HepG2 (cell line): ENCODE results near the gene DOCK1. TPM values are rescaled to one million over a fixed set of nuclear protein-coding genes. Genes with fewer than 3 reads are reported as not detected.

Experiments
- ATAC-seq: fragments of 200-7000 bp; cut with Tn5 transposase; 3 replicates; pipeline ENCODE4 v1.9.1; 2020; ENCODE audit warnings: mild to moderate bottlenecking, moderate library complexity
- BruUV-seq: library from RNA; stranded (reverse); fragments of 400-500 nt; replicated peaks from 2 replicates; lab custom pipeline; 2021; lab: Mats Ljungman, UMichigan
- CTCF ChIA-PET: fragments of 300-600 bp; formaldehyde crosslinking; extraction: SDS; loops from one replicate; lab custom pipeline; 2021; ENCODE audit warnings: low total read pairs, inconsistent platforms, low intra/inter-chr PET ratio; lab: Yijun Ruan, JAX
- POLR2A ChIA-PET: fragments of 350-600 bp; sonication (Branson Sonifier 250); formaldehyde crosslinking; loops from one replicate; lab custom pipeline; 2020; ENCODE audit warnings: antibody characterized with exemption, inconsistent platforms; lab: Yijun Ruan, JAX
- DNase-seq: peaks from one replicate; pipeline ENCODE4 v3.0.0-alpha.2; 2015; ENCODE audit warnings: low spot score
- FAIRE-seq: peaks from 3 replicates; lab custom pipeline; 2011; peaks lifted over from hg19 to GRCh38; lab: Jason Lieb, UNC
- H2AFZ ChIP-seq: one replicate; pipeline ENCODE4 v1.6.1; 2011; ENCODE audit warnings: low read length, inconsistent platforms
- H3K27ac ChIP-seq: fragments of 300-600 bp; 3 replicates; pipeline ENCODE4 v1.8.0; 2011; ENCODE audit warnings: mixed run types, mild to moderate bottlenecking, mixed read lengths, low read length, inconsistent platforms; ENCODE audit not compliant: insufficient read depth; ENCODE audit errors: extremely low read length
- H3K27me3 ChIP-seq, 2 experiments: fragments of 200-600 bp in 1 of 2; 2 replicates in 1 of 2; 3 replicates in 1 of 2; pipeline versions ENCODE4 v1.6.0 to v1.8.0; 2011; ENCODE audit warnings: low read length in 2 of 2, mild to moderate bottlenecking in 2 of 2, moderate library complexity in 2 of 2, inconsistent platforms in 1 of 2; ENCODE audit not compliant: insufficient read depth in 2 of 2, control insufficient read depth in 1 of 2
- H3K36me3 ChIP-seq, 2 experiments: fragments of 200-600 bp in 1 of 2; replicated peaks in 1 of 2; 2 replicates in 1 of 2; 3 replicates in 1 of 2; pipeline versions ENCODE4 v1.5.1 to v1.8.0; 2011; ENCODE audit warnings: low read length in 2 of 2, inconsistent platforms in 1 of 2; ENCODE audit not compliant: insufficient read depth in 2 of 2, control insufficient read depth in 1 of 2
- H3K4me1 ChIP-seq: 2 replicates; pipeline ENCODE4 v1.5.1; 2012; ENCODE audit warnings: low read length, inconsistent platforms; ENCODE audit not compliant: insufficient read depth
- H3K4me2 ChIP-seq: 2 replicates; pipeline ENCODE4 v1.6.0; 2011; ENCODE audit warnings: low read depth, low read length, inconsistent platforms
- H3K4me3 ChIP-seq, 3 experiments: fragments of 200-600 bp in 1 of 3; sonication (generic), shearing (Covaris generic) in 1 of 3; replicated peaks in 1 of 3; 2 replicates each; pipeline ENCODE4 v1.5.1; 2011 to 2016; ENCODE audit warnings: low read length in 3 of 3, inconsistent platforms in 2 of 3, low read depth in 2 of 3, mild to moderate bottlenecking in 2 of 3, control low read depth in 1 of 3, mixed read lengths in 1 of 3; ENCODE audit not compliant: insufficient read depth in 1 of 3
- H3K79me2 ChIP-seq: one replicate; pipeline ENCODE4 v1.6.1; 2011; ENCODE audit warnings: low read length, inconsistent platforms; ENCODE audit not compliant: insufficient read depth
- H3K9ac ChIP-seq: 2 replicates; pipeline ENCODE4 v1.6.0; 2011; ENCODE audit warnings: mild to moderate bottlenecking, low read depth, low read length, inconsistent platforms; ENCODE audit not compliant: insufficient read depth
- H3K9me3 ChIP-seq: 2 replicates; pipeline ENCODE4 v1.5.1; 2012; ENCODE audit warnings: mild to moderate bottlenecking, low read length
- H4K20me1 ChIP-seq: 2 replicates; pipeline ENCODE4 v1.6.0; 2011; ENCODE audit warnings: inconsistent platforms, mild to moderate bottlenecking, low read length, moderate library complexity; ENCODE audit not compliant: insufficient read depth
- ATF7 ChIP-seq, 2 experiments: fragments of 450-650 bp in 1 of 2; sonication (generic) in 1 of 2; formaldehyde crosslinking in 1 of 2; IDR thresholded peaks; 2 replicates each; pipeline versions ENCODE4 v1.4.0 to v1.6.1; 2016 to 2020; ENCODE audit warnings: antibody characterized with exemption in 1 of 2, mild to moderate bottlenecking in 1 of 2, missing genetic modification reagents in 1 of 2
- HHEX ChIP-seq: IDR thresholded peaks from 2 replicates; pipeline ENCODE4 v1.6.1; 2016; ENCODE audit warnings: control low read depth
- KDM5B ChIP-seq: sonication (generic); formaldehyde crosslinking; IDR thresholded peaks from 2 replicates; pipeline ENCODE4 v1.4.0; 2020; ENCODE audit warnings: missing genetic modification reagents, mild to moderate bottlenecking, borderline replicate concordance
- KLF9 ChIP-seq: IDR thresholded peaks from 2 replicates; pipeline ENCODE4 v1.6.1; 2016; ENCODE audit warnings: low read depth
- MXD4 ChIP-seq: IDR thresholded peaks from 2 replicates; pipeline ENCODE4 v1.6.1; 2016; ENCODE audit warnings: mild to moderate bottlenecking, missing biosample characterization, missing genetic modification reagents
- NBN ChIP-seq: fragments of 450-650 bp; conservative IDR thresholded peaks from 2 replicates; pipeline ENCODE4 v1.6.1; 2017
- SMARCC2 ChIP-seq: fragments of 450-650 bp; IDR thresholded peaks from 2 replicates; pipeline ENCODE4 v1.6.1; 2017; ENCODE audit warnings: antibody characterized with exemption, mild to moderate bottlenecking
- TBX2 ChIP-seq: sonication (generic); formaldehyde crosslinking; IDR thresholded peaks from 2 replicates; pipeline ENCODE4 v1.5.0; 2020; ENCODE audit warnings: missing genetic modification reagents, mild to moderate bottlenecking, borderline replicate concordance
- ZBTB8A ChIP-seq: sonication (generic); formaldehyde crosslinking; IDR thresholded peaks from 2 replicates; pipeline ENCODE4 v1.4.0; 2020; ENCODE audit warnings: mild to moderate bottlenecking, low read depth, missing genetic modification reagents, borderline replicate concordance
- ZKSCAN5 ChIP-seq: sonication (generic); formaldehyde crosslinking; IDR thresholded peaks from 2 replicates; pipeline ENCODE4 v1.5.1; 2020; ENCODE audit warnings: mild to moderate bottlenecking, missing genetic modification reagents
- ZNF253 ChIP-seq: sonication (generic); formaldehyde crosslinking; IDR thresholded peaks from 2 replicates; pipeline ENCODE4 v1.8.0; 2022; ENCODE audit warnings: mild to moderate bottlenecking, missing genetic modification reagents, borderline replicate concordance
- WGBS: methylation state at CpG from one replicate; pipeline ENCODE4 v1.1.6; 2017; ENCODE audit warnings: low lambda C conversion rate; 5-methylcytosine and 5-hydroxymethylcytosine counted together
- in situ Hi-C: cut with HindIII; loops from 2 replicates; pipeline ENCODE4 v1.10.0; 2017; ENCODE audit warnings: low pct_unique_long_range_greater_than_20kb; ENCODE audit not compliant: extremely low pct_ligation_motif_present
- intact Hi-C: fragments of 100-400 bp; cut with micrococcal nuclease; formaldehyde crosslinking; loops from one replicate; pipeline ENCODE4 v1.10.0; 2022; ENCODE audit not compliant: unreplicated experiment
- polyA plus RNA-seq, 8 experiments: library from polyadenylated mRNA; depleted of rRNA in 3 of 8; stranded (reverse) in 7 of 8; unstranded in 1 of 8; fragments of >200 nt; fragmentation: Illumina TruSeq in 4 of 8; extraction: Trizol in 4 of 8; gene quantifications; 2 replicates each; pipeline versions ENCODE4 v1.2.1 to v1.2.3, GENCODE V29; 2011 to 2016; ENCODE audit warnings: low read depth in 4 of 8, missing spikeins in 1 of 8, mixed read lengths in 1 of 8; ENCODE audit not compliant: insufficient read depth in 1 of 8
- total RNA-seq, 5 experiments: library from RNA; depleted of rRNA; stranded (reverse); fragments of >200 nt; fragmentation: Illumina TruSeq; extraction: Trizol; gene quantifications; 2 replicates each; pipeline ENCODE4 v1.2.3, GENCODE V29; 2016; ENCODE audit warnings: low read depth in 1 of 5
- TF ChIP-seq, protein P1 (sequence below): sonication (generic); formaldehyde crosslinking; IDR thresholded peaks from 2 replicates; pipeline ENCODE4 v1.5.0; 2020; ENCODE audit warnings: mild to moderate bottlenecking, missing genetic modification reagents
- TF ChIP-seq, protein P2 (sequence below): sonication (generic); formaldehyde crosslinking; IDR thresholded peaks from 2 replicates; pipeline ENCODE4 v1.4.0; 2020; ENCODE audit warnings: mild to moderate bottlenecking, missing genetic modification reagents

The DOCK1 gene
- total and polyA plus RNA-seq, 2 of the 13 experiments (the other 11 are each of a cell fraction or from before 2014, with no cell fraction given), result 8.3 to 25.5 TPM

DNA sequence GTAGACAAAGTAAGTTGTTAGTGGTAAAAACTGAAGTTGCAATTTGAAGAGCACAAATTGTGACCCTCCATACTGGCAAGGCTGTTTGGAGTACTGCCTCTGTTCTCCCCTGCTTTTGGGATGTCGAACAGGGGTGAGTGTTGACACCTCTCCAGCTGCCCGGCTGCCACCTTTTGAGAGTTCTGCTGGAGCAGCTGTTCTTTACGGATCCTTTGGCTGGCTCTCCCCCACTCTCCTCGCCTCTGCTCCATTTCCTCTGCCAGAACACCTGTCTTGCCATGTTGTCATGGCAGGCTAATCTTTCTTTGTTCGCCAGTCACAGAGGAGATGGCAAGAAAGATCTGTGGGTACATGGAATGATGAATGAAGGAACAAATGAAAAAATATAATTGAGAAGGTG lies 256.3 kb downstream of the DOCK1 start:
- TF ChIP-seq ATF7 (IDR thresholded peaks at IDR 0.05) (no peak), ATF7 (CRISPR knock-in tag; IDR thresholded peaks at IDR 0.05) (no peak), ZNF253 (CRISPR knock-in tag) (no peak), ZKSCAN5 (CRISPR knock-in tag) (no peak), MXD4 (CRISPR knock-in tag) (no peak), HHEX (no peak), NBN (no peak), KDM5B (CRISPR knock-in tag) (no peak), SMARCC2 (no peak), ZBTB8A (CRISPR knock-in tag) (no peak), TBX2 (CRISPR knock-in tag) (no peak), KLF9 (CRISPR knock-in tag) (no peak)
- TF ChIP-seq, protein P1, sequence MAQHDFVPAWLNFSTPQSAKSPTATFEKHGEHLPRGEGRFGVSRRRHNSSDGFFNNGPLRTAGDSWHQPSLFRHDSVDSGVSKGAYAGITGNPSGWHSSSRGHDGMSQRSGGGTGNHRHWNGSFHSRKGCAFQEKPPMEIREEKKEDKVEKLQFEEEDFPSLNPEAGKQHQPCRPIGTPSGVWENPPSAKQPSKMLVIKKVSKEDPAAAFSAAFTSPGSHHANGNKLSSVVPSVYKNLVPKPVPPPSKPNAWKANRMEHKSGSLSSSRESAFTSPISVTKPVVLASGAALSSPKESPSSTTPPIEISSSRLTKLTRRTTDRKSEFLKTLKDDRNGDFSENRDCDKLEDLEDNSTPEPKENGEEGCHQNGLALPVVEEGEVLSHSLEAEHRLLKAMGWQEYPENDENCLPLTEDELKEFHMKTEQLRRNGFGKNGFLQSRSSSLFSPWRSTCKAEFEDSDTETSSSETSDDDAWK, result no peak
- TF ChIP-seq, protein P2, sequence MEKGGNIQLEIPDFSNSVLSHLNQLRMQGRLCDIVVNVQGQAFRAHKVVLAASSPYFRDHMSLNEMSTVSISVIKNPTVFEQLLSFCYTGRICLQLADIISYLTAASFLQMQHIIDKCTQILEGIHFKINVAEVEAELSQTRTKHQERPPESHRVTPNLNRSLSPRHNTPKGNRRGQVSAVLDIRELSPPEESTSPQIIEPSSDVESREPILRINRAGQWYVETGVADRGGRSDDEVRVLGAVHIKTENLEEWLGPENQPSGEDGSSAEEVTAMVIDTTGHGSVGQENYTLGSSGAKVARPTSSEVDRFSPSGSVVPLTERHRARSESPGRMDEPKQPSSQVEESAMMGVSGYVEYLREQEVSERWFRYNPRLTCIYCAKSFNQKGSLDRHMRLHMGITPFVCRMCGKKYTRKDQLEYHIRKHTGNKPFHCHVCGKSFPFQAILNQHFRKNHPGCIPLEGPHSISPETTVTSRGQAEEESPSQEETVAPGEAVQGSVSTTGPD, result no peak
- ChIA-PET POLR2A (no interaction called here), CTCF (no interaction called here)
- no peaks in the 10 kb centered on the region for H3K4me1 ChIP-seq
- intact Hi-C loops (no loop called here), in situ Hi-C loops (no loop called here)
- no peaks in the 10 kb centered on the region for H3K36me3 ChIP-seq
- no peak overlapping the region for H3K9ac ChIP-seq
- no peaks in the 10 kb centered on the region for H3K79me2 ChIP-seq
- H4K20me1 ChIP-seq, result no peaks in the 10 kb centered on the region
- no peak overlapping the region for H2AFZ ChIP-seq
- 98% methylated on average over 3 of the region's 5 CpGs for WGBS
- BruUV-seq, result no TSS peak
- ATAC-seq (no peak), FAIRE-seq (no peak), DNase-seq (no peak)
- H3K4me3 ChIP-seq, result no peak overlapping the region
- no peaks in the 10 kb centered on the region for H3K9me3 ChIP-seq
- no peaks in the 10 kb centered on the region for H3K27me3 ChIP-seq
- H3K27ac ChIP-seq, result no peak overlapping the region
- H3K4me2 ChIP-seq, result no peak overlapping the region
